GM12891 (cell line): ENCODE results near the gene BCL2.

ENCODE experiments used
- PAX5 ChIP-seq: IDR thresholded peaks from 2 replicates; pipeline ENCODE4 v1.6.1; 2011; ENCODE audit warnings: low read length, moderate library complexity, mild to moderate bottlenecking; ENCODE audit not compliant: insufficient read depth, severe bottlenecking
- POLR2A ChIP-seq: IDR thresholded peaks from 2 replicates; pipeline ENCODE4 v1.6.1; 2011; ENCODE audit warnings: low read depth, low read length, control low read depth
- POLR2AphosphoS5 ChIP-seq: IDR thresholded peaks from 2 replicates; pipeline ENCODE4 v1.6.1; 2011; ENCODE audit warnings: low read depth, low read length, control low read depth
- POU2F2 ChIP-seq: IDR thresholded peaks from 2 replicates; pipeline ENCODE4 v1.6.1; 2011; ENCODE audit warnings: low read depth, mild to moderate bottlenecking, control low read depth, low read length, moderate library complexity
- SPI1 ChIP-seq: IDR thresholded peaks from 2 replicates; pipeline ENCODE4 v1.6.1; 2011; ENCODE audit warnings: low read depth, low read length, control low read depth
- TAF1 ChIP-seq: IDR thresholded peaks from 2 replicates; pipeline ENCODE4 v1.6.1; 2011; ENCODE audit warnings: low read depth, low read length, control low read depth

DNA sequence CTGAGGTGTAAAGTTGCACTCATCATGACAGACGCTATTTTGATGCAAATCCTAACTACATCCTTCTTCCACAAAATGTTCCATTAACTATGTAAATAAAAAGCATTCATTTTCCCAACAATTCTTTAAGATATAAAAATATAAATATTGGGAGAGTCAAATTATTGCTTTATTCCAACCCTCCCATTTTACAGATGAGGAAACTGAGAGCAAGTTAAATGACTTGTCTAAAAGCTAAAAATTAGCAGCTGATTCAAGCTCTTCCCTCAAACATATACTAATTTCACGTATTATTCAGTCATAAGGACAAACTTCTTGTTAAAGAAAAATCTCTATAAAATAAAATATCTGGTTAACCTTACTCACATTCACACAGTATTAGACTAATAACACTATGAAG lies 30.7 kb upstream of the BCL2 start:
- TF ChIP-seq POLR2A (no peak), SPI1 (no peak), TAF1 (no peak), POLR2AphosphoS5 (no peak), PAX5 (no peak), POU2F2 (no peak)
